Nephron progenitor cell (in vitro differentiated cells): ENCODE measurements around the gene TRIM73.
A peak's percentile ranks its signal among the peaks of the same experiment; 100 is the strongest.
"Not testable (repeated sequence)": the region's sequence is repeated elsewhere in the genome, so short reads cannot be mapped to it uniquely, and the experiment has no call there.

Experiments
- DNase-seq: peaks from one replicate; pipeline ENCODE4 v3.0.0; 2021
- H3K27ac Mint-ChIP-seq: 2 replicates; pipeline ENCODE4 v1.8.0; 2021; ENCODE audit warnings: mild to moderate bottlenecking, moderate library complexity, mixed read lengths
- H3K27me3 Mint-ChIP-seq: 2 replicates; pipeline ENCODE4 v1.8.0; 2021; ENCODE audit warnings: mild to moderate bottlenecking, low read depth, mixed read lengths; ENCODE audit not compliant: poor library complexity
- H3K36me3 Mint-ChIP-seq: 2 replicates; pipeline ENCODE4 v1.8.0; 2021; ENCODE audit warnings: low read depth, mixed read lengths
- H3K4me1 Mint-ChIP-seq: 2 replicates; pipeline ENCODE4 v1.8.0; 2021; ENCODE audit warnings: mixed read lengths
- H3K4me3 Mint-ChIP-seq: 2 replicates; pipeline ENCODE4 v1.8.0; 2021; ENCODE audit warnings: mild to moderate bottlenecking, moderate library complexity, mixed read lengths
- H3K9me3 Mint-ChIP-seq: 2 replicates; pipeline ENCODE4 v1.8.0; 2021; ENCODE audit warnings: mild to moderate bottlenecking, moderate library complexity, mixed read lengths
- TF ChIP-seq, protein P1 (sequence below): fragments of 200-600 bp; sonication (generic); IDR thresholded peaks from 2 replicates; pipeline ENCODE4 v1.5.0; 2021; ENCODE audit warnings: antibody characterized with exemption

The TRIM73 gene

GRCh38 chr7:75439000-75439399 lies 43.6 kb downstream of the TRIM73 start:
- not testable (repeated sequence) for H3K27me3 Mint-ChIP-seq, H3K4me1 Mint-ChIP-seq, H3K4me3 Mint-ChIP-seq, DNase-seq, H3K9me3 Mint-ChIP-seq, H3K27ac Mint-ChIP-seq
- peaks cover 54% of the 10 kb centered on the region for H3K36me3 Mint-ChIP-seq

DNA sequence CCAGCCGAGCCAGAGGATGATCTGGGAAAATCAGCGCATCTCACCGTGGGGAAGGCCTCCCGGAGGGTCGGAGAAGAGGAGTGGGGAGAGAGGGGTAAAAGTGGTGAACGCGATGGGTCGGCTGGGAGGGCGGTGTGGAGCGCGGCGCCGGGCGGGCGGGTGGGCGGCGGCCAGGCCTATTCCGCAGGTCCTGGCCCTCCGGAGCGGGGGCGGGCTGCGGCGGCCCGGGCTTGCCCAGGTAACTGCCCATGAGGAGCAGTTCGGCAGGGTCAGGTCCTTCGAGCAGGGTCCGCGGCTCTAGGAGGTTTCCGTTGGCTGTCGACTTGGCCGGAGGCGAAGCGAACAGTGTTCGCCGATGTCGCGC lies 46.7 kb downstream of the TRIM73 start:
- H3K27me3 Mint-ChIP-seq, H3K9me3 Mint-ChIP-seq, DNase-seq, H3K4me1 Mint-ChIP-seq: not testable (repeated sequence)
- peak overlapping the region; percentile 90 for H3K27ac Mint-ChIP-seq
- peaks cover 29% of the 10 kb centered on the region for H3K36me3 Mint-ChIP-seq
- H3K4me3 Mint-ChIP-seq = peak overlapping the region; percentile 94

DNA sequence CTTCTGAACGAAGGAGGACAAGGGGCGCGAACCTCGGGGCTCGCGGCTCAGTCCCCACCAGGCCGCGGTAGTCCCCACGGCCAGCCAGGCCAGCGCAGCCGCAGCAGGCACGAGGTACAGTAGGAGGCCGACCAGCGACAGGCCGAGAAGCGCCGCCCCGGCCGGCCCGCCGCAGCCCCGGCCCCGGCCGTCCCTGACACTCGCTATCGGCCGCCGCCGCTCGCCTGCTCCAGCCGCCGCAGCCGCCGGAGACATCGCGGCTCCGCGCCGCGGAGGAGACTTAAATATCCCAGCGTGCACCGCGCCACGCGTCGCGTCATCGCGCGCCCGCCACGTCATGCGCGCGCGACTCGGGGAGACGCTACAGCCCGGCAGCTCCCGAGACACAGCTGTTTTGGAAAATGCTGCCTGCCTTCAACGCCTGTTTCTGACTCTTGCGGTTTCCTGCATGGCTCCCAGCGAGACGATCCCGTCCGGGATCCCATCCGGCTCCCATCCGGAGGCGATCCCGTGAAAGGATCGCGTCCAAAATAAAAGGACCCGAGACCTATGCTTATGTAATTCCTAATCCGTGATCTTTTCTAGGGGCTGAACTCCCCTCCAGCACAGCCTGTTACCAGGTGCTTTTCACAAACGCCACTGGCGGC lies 47.2 kb downstream of the TRIM73 start:
- peak overlapping the region; percentile 99 for H3K27ac Mint-ChIP-seq
- not testable (repeated sequence) for H3K4me1 Mint-ChIP-seq

GRCh38 chr7:75449946-75450345 lies 54.5 kb downstream of the TRIM73 start:
- not testable (repeated sequence) for H3K27me3 Mint-ChIP-seq, H3K4me1 Mint-ChIP-seq, DNase-seq, H3K27ac Mint-ChIP-seq, H3K4me3 Mint-ChIP-seq, H3K9me3 Mint-ChIP-seq
- peaks cover 13% of the 10 kb centered on the region for H3K36me3 Mint-ChIP-seq

More for the DNA sequence above, 47.2 kb downstream of the TRIM73 start:
- not testable (repeated sequence) for H3K27me3 Mint-ChIP-seq, H3K9me3 Mint-ChIP-seq
- peak overlapping the region; percentile 91 for H3K4me3 Mint-ChIP-seq
- peak; percentile 66 for DNase-seq
- H3K36me3 Mint-ChIP-seq = peaks cover 24% of the 10 kb centered on the region

DNA sequence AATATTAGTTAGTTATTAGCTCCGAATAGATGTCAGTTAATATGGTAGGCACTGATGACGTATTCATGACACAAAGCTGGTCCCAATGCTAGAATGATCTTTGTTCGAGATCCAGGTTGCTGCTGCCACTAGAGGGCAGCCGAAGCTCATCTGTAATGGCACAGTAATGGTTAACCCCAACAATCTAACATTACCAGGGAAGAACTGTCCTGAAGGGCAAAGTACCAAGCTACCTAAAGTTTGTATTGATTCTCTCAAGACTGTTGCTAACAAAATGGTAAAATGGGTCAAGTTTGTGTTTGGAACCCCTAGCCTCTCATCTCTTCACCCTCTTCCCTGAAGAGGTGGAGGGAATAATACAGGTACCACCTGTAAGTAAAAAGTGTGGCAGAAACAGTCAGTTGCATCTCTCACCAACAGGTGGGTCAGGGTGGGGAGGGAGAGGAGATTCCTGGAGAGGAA lies 57.1 kb downstream of the TRIM73 start:
- H3K4me3 Mint-ChIP-seq, H3K4me1 Mint-ChIP-seq, H3K27ac Mint-ChIP-seq, H3K9me3 Mint-ChIP-seq, H3K27me3 Mint-ChIP-seq, DNase-seq: not testable (repeated sequence)
- H3K36me3 Mint-ChIP-seq = peaks cover 13% of the 10 kb centered on the region
- TF ChIP-seq, protein P1, sequence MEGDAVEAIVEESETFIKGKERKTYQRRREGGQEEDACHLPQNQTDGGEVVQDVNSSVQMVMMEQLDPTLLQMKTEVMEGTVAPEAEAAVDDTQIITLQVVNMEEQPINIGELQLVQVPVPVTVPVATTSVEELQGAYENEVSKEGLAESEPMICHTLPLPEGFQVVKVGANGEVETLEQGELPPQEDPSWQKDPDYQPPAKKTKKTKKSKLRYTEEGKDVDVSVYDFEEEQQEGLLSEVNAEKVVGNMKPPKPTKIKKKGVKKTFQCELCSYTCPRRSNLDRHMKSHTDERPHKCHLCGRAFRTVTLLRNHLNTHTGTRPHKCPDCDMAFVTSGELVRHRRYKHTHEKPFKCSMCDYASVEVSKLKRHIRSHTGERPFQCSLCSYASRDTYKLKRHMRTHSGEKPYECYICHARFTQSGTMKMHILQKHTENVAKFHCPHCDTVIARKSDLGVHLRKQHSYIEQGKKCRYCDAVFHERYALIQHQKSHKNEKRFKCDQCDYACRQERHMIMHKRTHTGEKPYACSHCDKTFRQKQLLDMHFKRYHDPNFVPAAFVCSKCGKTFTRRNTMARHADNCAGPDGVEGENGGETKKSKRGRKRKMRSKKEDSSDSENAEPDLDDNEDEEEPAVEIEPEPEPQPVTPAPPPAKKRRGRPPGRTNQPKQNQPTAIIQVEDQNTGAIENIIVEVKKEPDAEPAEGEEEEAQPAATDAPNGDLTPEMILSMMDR = peak; percentile 57
